Muscle layer of colon (tissue), 2 donors: ENCODE measurements around the gene CLEC19A.
"Not testable (repeated sequence)": the region's sequence is repeated elsewhere in the genome, so short reads cannot be mapped to it uniquely, and the experiment has no call there.

Experiments used
- H3K27ac ChIP-seq: one replicate; pipeline ENCODE4 v1.7.0; 2013; ENCODE audit warnings: low read depth, mild to moderate bottlenecking, low read length, moderate library complexity
- H3K27me3 ChIP-seq, 2 donors: one replicate each; pipeline ENCODE4 v1.7.0; 2013; ENCODE audit warnings: low read length in 2 of 2, mild to moderate bottlenecking in 2 of 2; ENCODE audit not compliant: insufficient read depth in 2 of 2, control insufficient read depth in 1 of 2
- H3K36me3 ChIP-seq: one replicate; pipeline ENCODE4 v1.7.0; 2013; ENCODE audit warnings: mild to moderate bottlenecking, low read length; ENCODE audit not compliant: insufficient read depth
- H3K4me1 ChIP-seq: one replicate; pipeline ENCODE4 v1.7.0; 2013; ENCODE audit warnings: mild to moderate bottlenecking, low read length; ENCODE audit not compliant: insufficient read depth
- H3K4me3 ChIP-seq, 2 donors: one replicate each; pipeline ENCODE4 v1.7.0; 2013; ENCODE audit warnings: low read length in 2 of 2, low read depth in 1 of 2, mild to moderate bottlenecking in 1 of 2, moderate library complexity in 1 of 2
- H3K9ac ChIP-seq: one replicate; pipeline ENCODE4 v1.7.0; 2013; ENCODE audit warnings: low read length
- H3K9me3 ChIP-seq: one replicate; pipeline ENCODE4 v1.7.0; 2013; ENCODE audit warnings: mild to moderate bottlenecking, low read length
- donor health status: abdominal sarcoma.
- donor health status: Adenocarcinoma of cecum.

Gene CLEC19A

GRCh38 chr16:19304750-19305149 lies 19.2 kb downstream of the CLEC19A start:
- Histone ChIP-seq H3K36me3 (no peaks in the 10 kb centered on the region), H3K9ac (no peak overlapping the region), H3K27ac (no peak overlapping the region), H3K4me3 (no peak overlapping the region), H3K9me3 (no peaks in the 10 kb centered on the region), H3K27me3 (no peaks in the 10 kb centered on the region), H3K4me1 (no peaks in the 10 kb centered on the region)

- H3K27ac ChIP-seq: no peak overlapping the region
Observed at GRCh38 chr16:19305443-19305842, 19.9 kb downstream of the CLEC19A start.

GRCh38 chr16:19307587-19308241 lies 22.2 kb downstream of the CLEC19A start:
- Histone ChIP-seq H3K9ac (no peak overlapping the region), H3K27me3 (no peaks in the 10 kb centered on the region), H3K4me1 (no peaks in the 10 kb centered on the region), H3K9me3 (no peaks in the 10 kb centered on the region), H3K4me3 (no peak overlapping the region), H3K36me3 (no peaks in the 10 kb centered on the region), H3K27ac (no peak overlapping the region)

More at GRCh38 chr16:19305443-19305842, 19.9 kb downstream of the CLEC19A start:
- Histone ChIP-seq H3K4me1 (no peaks in the 10 kb centered on the region), H3K9ac (no peak overlapping the region), H3K36me3 (no peaks in the 10 kb centered on the region), H3K27me3 (no peaks in the 10 kb centered on the region), H3K9me3 (no peaks in the 10 kb centered on the region), H3K4me3 (no peak overlapping the region)

GRCh38 chr16:19308392-19308791 lies 22.9 kb downstream of the CLEC19A start:
- Histone ChIP-seq H3K4me3 (no peak overlapping the region), H3K36me3 (no peaks in the 10 kb centered on the region)

GRCh38 chr16:19309178-19309577 lies 23.6 kb downstream of the CLEC19A start:
- no peaks in the 10 kb centered on the region for H3K36me3 ChIP-seq
- no peak overlapping the region for H3K9ac ChIP-seq
- H3K27me3 ChIP-seq: no peaks in the 10 kb centered on the region
- no peak overlapping the region for H3K4me3 ChIP-seq
- H3K27ac ChIP-seq: no peak overlapping the region
- no peaks in the 10 kb centered on the region for H3K9me3 ChIP-seq
- no peaks in the 10 kb centered on the region for H3K4me1 ChIP-seq

More at GRCh38 chr16:19308392-19308791, 22.9 kb downstream of the CLEC19A start:
- Histone ChIP-seq H3K4me1 (no peaks in the 10 kb centered on the region), H3K9me3 (no peaks in the 10 kb centered on the region), H3K27me3 (no peaks in the 10 kb centered on the region), H3K27ac (no peak overlapping the region), H3K9ac (no peak overlapping the region)

- Histone ChIP-seq H3K27me3 (no peaks in the 10 kb centered on the region), H3K9ac (no peak overlapping the region), H3K9me3 (no peaks in the 10 kb centered on the region), H3K36me3 (no peaks in the 10 kb centered on the region), H3K27ac (no peak overlapping the region), H3K4me3 (no peak overlapping the region), H3K4me1 (no peaks in the 10 kb centered on the region)
Observed at GRCh38 chr16:19314718-19315425, 29.3 kb downstream of the CLEC19A start.

- no peak overlapping the region for H3K27ac ChIP-seq
- H3K4me1 ChIP-seq: no peaks in the 10 kb centered on the region
- H3K36me3 ChIP-seq: no peaks in the 10 kb centered on the region
- no peak overlapping the region for H3K9ac ChIP-seq
- no peaks in the 10 kb centered on the region for H3K9me3 ChIP-seq
- H3K27me3 ChIP-seq: no peaks in the 10 kb centered on the region
- no peak overlapping the region for H3K4me3 ChIP-seq
Observed at GRCh38 chr16:19315889-19316433, 30.4 kb downstream of the CLEC19A start.

- Histone ChIP-seq H3K9me3 (no peaks in the 10 kb centered on the region), H3K4me1 (no peaks in the 10 kb centered on the region), H3K27ac (no peak overlapping the region), H3K27me3 (no peaks in the 10 kb centered on the region), H3K36me3 (no peaks in the 10 kb centered on the region), H3K4me3 (no peak overlapping the region), H3K9ac (no peak overlapping the region)
Observed at GRCh38 chr16:19316846-19317245, 31.3 kb downstream of the CLEC19A start.

- H3K4me1 ChIP-seq, H3K36me3 ChIP-seq, H3K27ac ChIP-seq, H3K9me3 ChIP-seq, H3K4me3 ChIP-seq, H3K27me3 ChIP-seq, H3K9ac ChIP-seq: not testable (repeated sequence)
Observed at GRCh38 chr16:19321186-19321585, 35.7 kb downstream of the CLEC19A start.

- Histone ChIP-seq H3K4me1 (no peaks in the 10 kb centered on the region), H3K27me3 (no peaks in the 10 kb centered on the region), H3K9ac (no peak overlapping the region), H3K4me3 (no peak overlapping the region), H3K27ac (no peak overlapping the region), H3K36me3 (no peaks in the 10 kb centered on the region), H3K9me3 (no peaks in the 10 kb centered on the region)
Observed at GRCh38 chr16:19323596-19323995, 38.1 kb downstream of the CLEC19A start.

- Histone ChIP-seq H3K27ac (no peak overlapping the region), H3K4me3 (no peak overlapping the region), H3K27me3 (no peaks in the 10 kb centered on the region), H3K36me3 (no peaks in the 10 kb centered on the region), H3K9me3 (no peaks in the 10 kb centered on the region), H3K9ac (no peak overlapping the region), H3K4me1 (no peaks in the 10 kb centered on the region)
Observed at GRCh38 chr16:19328364-19328763, 42.8 kb downstream of the CLEC19A start.
